HG02759 (cell line): ENCODE data around the gene PTGES3.
"Not testable (repeated sequence)": the region's sequence is repeated elsewhere in the genome, so short reads cannot be mapped to it uniquely, and the experiment has no call there.

Experiments
- ATAC-seq: cut with Tn5 transposase; IDR thresholded peaks from one replicate; pipeline ENCODE4 v1.9.1; 2021; ENCODE audit warnings: mild to moderate bottlenecking, moderate library complexity; ENCODE audit not compliant: unreplicated experiment

The PTGES3 gene

GRCh38 chr12:56658921-56659320 lies 29.2 kb downstream of the PTGES3 start:
- peak; percentile 46 for ATAC-seq

GRCh38 chr12:56657416-56658379 lies 30.4 kb downstream of the PTGES3 start:
- peak; percentile 55 for ATAC-seq

GRCh38 chr12:56653781-56654180 lies 34.3 kb downstream of the PTGES3 start:
- ATAC-seq = not testable (repeated sequence)

GRCh38 chr12:56648023-56648422 lies 40.1 kb downstream of the PTGES3 start:
- not testable (repeated sequence) for ATAC-seq

GRCh38 chr12:56645717-56646446 lies 42.2 kb downstream of the PTGES3 start, which contains the start of gene ATP5F1B:
ATP5F1B (minus strand) TSS chr12:56645984; CDS start chr12:56645963, 21 bp downstream.
- peak; percentile 99 for ATAC-seq

- ATAC-seq = no peak
Observed at GRCh38 chr12:56645201-56645716, 42.8 kb downstream of the PTGES3 start.

- ATAC-seq = no peak
Observed at GRCh38 chr12:56644654-56645053, 43.4 kb downstream of the PTGES3 start.

GRCh38 chr12:56641219-56641618 lies 46.9 kb downstream of the PTGES3 start:
- ATAC-seq = no peak

GRCh38 chr12:56637621-56638020 lies 50.5 kb downstream of the PTGES3 start:
- ATAC-seq = no peak

- ATAC-seq = peak; percentile 58
Observed at GRCh38 chr12:56636675-56637540, 51.2 kb downstream of the PTGES3 start.

- peak; percentile 52 for ATAC-seq
Observed at GRCh38 chr12:56635806-56636674, 52.0 kb downstream of the PTGES3 start.

GRCh38 chr12:56634837-56635791 lies 53.0 kb downstream of the PTGES3 start:
- no peak for ATAC-seq

GRCh38 chr12:56634242-56634836 lies 53.7 kb downstream of the PTGES3 start:
- ATAC-seq = no peak

GRCh38 chr12:56633468-56634241 lies 54.4 kb downstream of the PTGES3 start:
- ATAC-seq = no peak

GRCh38 chr12:56632701-56633467 lies 55.2 kb downstream of the PTGES3 start:
- ATAC-seq = no peak
